ENCODE data around the gene SASH1.

DNA sequence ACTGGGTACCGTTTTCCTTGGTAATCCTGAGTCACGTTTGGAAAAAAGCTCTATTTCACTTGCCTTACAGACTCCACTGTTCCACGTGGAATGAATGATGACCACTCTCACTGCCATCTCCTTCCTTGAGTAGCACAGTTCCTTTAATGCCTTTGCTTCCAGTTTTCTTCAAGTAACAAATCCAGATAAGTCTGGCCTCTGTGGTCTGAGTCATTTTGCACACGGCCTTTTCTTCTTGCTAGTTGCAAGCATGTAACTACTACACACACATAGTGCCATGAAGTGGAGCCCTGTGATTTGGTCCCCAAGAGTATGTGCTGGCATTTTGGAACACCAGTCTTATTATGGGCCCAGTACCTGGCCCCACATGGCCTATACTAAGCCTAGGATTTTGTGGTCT, 182.8 kb downstream of the SASH1 start:
- TF ChIP-seq YY1 (IDR thresholded peaks at IDR 0.05; ENCODE audit: insufficient read depth, insufficient read length) (no peak), ZNF274 (IDR thresholded peaks at IDR 0.05; ENCODE audit: low read depth, low read length) (no peak), SUZ12 (IDR thresholded peaks at IDR 0.05; ENCODE audit: extremely low read depth, insufficient read depth, insufficient read length) (no peak)
